ENCODE results near the gene CAVIN4. TPM values are rescaled to one million over a fixed set of nuclear protein-coding genes. Genes with fewer than 3 reads are reported as not detected.

Gene CAVIN4
- total and polyA plus RNA-seq, 2 of the 13 experiments (the other 11 are each of a cell fraction or from before 2014, with no cell fraction given): 0.54 to 1.00 TPM

DNA sequence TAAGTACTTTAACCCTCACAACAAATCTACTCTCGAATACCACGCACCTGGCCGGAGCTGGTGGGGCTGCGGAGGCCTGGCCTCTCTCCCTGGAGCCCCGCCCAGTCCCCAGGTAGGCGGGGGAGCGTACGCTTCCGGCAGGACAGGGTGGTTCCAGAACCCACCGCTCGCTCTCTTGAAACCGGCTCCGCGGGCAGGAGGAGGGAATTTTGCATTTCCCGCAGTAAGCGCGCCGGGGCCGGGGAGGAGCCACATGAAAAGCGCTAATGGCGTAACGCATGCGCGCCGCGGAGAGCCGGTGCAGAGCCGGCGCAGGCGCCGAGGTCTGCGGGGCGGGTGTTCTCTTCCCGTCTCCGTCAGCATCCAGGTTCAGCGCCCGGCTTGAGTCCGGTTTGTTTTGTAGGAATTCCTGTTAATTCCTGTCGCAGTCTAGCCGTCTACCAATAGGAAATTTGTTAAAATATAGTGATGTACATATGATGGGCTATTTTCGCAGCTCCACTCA is 20.8 kb downstream of the CAVIN4 start (continued):
- TF ChIP-seq ZNF121 (CRISPR knock-in tag; IDR thresholded peaks at IDR 0.05): no peak
- TF ChIP-seq, protein P1, sequence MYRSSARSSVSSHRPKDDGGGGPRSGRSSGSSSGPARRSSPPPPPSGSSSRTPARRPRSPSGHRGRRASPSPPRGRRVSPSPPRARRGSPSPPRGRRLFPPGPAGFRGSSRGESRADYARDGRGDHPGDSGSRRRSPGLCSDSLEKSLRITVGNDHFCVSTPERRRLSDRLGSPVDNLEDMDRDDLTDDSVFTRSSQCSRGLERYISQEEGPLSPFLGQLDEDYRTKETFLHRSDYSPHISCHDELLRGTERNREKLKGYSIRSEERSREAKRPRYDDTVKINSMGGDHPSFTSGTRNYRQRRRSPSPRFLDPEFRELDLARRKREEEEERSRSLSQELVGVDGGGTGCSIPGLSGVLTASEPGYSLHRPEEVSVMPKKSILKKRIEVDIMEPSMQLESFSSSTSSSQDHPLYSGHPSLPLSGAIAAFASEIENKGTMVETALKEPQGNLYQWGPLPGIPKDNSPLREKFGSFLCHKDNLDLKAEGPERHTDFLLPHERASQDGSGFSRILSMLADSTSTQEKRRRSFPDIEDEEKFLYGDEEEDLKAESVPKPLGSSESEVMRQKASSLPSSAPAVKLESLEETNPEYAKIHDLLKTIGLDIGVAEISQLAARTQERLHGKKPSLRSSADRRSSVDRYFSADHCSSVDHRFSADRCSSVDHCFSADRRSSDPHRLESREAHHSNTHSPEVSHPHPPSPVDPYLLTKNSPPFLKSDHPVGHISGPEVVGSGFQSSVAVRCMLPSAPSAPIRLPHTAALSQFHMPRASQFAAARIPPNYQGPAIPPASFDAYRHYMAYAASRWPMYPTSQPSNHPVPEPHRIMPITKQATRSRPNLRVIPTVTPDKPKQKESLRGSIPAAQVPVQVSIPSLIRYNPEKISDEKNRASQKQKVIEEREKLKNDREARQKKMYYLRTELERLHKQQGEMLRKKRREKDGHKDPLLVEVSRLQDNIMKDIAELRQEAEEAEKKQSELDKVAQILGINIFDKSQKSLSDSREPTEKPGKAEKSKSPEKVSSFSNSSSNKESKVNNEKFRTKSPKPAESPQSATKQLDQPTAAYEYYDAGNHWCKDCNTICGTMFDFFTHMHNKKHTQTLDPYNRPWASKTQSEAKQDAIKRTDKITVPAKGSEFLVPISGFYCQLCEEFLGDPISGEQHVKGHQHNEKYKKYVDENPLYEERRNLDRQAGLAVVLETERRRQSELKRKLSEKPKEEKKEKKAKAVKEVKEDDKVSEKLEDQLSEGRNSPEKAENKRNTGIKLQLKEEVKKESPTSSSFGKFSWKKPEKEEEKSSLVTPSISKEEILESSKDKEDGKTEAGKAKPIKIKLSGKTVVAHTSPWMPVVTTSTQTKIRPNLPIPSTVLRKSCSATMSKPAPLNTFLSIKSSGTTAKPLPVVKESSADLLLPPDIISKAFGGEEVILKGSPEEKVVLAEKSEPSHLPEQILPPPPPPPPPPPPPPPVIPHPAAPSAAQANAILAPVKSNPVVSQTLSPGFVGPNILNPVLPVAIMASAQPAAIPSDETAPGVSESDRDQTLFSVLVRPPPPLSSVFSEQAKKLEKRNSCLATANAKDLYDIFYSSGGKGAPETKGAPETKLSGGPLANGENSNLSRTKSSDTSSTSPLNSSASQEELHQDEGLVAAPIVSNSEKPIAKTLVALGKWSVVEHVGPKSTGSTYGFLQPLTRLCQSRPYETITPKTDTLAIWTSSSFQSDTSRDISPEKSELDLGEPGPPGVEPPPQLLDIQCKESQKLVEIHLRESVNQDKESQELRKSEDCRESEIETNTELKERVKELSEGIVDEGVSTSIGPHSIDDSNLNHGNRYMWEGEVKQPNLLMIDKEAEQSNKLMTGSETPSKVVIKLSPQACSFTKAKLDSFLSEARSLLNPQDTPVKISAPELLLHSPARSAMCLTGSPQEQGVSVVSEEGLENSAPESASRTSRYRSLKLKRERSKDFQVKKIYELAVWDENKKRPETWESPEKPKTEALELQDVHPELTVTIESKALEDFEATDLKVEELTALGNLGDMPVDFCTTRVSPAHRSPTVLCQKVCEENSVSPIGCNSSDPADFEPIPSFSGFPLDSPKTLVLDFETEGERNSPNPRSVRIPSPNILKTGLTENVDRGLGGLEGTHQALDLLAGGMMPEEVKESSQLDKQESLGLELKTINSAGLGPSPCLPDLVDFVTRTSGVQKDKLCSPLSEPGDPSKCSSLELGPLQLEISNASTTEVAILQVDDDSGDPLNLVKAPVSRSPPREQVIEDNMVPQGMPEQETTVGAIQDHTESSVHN (CRISPR knock-in tag; IDR thresholded peaks at IDR 0.05): no peak
- no peak for TF ChIP-seq HOXA7 (CRISPR knock-in tag; IDR thresholded peaks at IDR 0.05)
- TF ChIP-seq SRY (CRISPR knock-in tag; IDR thresholded peaks at IDR 0.05): no peak
- no peak for TF ChIP-seq NR1H2 (CRISPR knock-in tag; IDR thresholded peaks at IDR 0.05; ENCODE audit: borderline replicate concordance, low read depth)
- no peak for TF ChIP-seq KLF12 (CRISPR knock-in tag; IDR thresholded peaks at IDR 0.05; ENCODE audit: borderline replicate concordance)
- no peak for TF ChIP-seq ZNF335 (CRISPR knock-in tag; IDR thresholded peaks at IDR 0.05)
- TF ChIP-seq, protein P2, sequence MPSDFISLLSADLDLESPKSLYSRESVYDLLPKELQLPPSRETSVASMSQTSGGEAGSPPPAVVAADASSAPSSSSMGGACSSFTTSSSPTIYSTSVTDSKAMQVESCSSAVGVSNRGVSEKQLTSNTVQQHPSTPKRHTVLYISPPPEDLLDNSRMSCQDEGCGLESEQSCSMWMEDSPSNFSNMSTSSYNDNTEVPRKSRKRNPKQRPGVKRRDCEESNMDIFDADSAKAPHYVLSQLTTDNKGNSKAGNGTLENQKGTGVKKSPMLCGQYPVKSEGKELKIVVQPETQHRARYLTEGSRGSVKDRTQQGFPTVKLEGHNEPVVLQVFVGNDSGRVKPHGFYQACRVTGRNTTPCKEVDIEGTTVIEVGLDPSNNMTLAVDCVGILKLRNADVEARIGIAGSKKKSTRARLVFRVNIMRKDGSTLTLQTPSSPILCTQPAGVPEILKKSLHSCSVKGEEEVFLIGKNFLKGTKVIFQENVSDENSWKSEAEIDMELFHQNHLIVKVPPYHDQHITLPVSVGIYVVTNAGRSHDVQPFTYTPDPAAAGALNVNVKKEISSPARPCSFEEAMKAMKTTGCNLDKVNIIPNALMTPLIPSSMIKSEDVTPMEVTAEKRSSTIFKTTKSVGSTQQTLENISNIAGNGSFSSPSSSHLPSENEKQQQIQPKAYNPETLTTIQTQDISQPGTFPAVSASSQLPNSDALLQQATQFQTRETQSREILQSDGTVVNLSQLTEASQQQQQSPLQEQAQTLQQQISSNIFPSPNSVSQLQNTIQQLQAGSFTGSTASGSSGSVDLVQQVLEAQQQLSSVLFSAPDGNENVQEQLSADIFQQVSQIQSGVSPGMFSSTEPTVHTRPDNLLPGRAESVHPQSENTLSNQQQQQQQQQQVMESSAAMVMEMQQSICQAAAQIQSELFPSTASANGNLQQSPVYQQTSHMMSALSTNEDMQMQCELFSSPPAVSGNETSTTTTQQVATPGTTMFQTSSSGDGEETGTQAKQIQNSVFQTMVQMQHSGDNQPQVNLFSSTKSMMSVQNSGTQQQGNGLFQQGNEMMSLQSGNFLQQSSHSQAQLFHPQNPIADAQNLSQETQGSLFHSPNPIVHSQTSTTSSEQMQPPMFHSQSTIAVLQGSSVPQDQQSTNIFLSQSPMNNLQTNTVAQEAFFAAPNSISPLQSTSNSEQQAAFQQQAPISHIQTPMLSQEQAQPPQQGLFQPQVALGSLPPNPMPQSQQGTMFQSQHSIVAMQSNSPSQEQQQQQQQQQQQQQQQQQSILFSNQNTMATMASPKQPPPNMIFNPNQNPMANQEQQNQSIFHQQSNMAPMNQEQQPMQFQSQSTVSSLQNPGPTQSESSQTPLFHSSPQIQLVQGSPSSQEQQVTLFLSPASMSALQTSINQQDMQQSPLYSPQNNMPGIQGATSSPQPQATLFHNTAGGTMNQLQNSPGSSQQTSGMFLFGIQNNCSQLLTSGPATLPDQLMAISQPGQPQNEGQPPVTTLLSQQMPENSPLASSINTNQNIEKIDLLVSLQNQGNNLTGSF (CRISPR knock-in tag; IDR thresholded peaks at IDR 0.05): no peak
- TF ChIP-seq, protein P3, sequence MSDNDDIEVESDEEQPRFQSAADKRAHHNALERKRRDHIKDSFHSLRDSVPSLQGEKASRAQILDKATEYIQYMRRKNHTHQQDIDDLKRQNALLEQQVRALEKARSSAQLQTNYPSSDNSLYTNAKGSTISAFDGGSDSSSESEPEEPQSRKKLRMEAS (IDR thresholded peaks at IDR 0.05): peak; percentile 63; the same call in 1 of the 2 replicates
- TF ChIP-seq TAF1 (CRISPR knock-in tag; IDR thresholded peaks at IDR 0.05): 0 out of 2 replicates have a peak, but pooled peaks have one; percentile 30
- no peak for TF ChIP-seq EEA1 (CRISPR knock-in tag; IDR thresholded peaks at IDR 0.05; ENCODE audit: borderline replicate concordance)
- TF ChIP-seq ZNF678 (CRISPR knock-in tag; IDR thresholded peaks at IDR 0.05): no peak
- TF ChIP-seq ZBTB7B (CRISPR knock-in tag; IDR thresholded peaks at IDR 0.05): no peak

Measured in HepG2 (cell line).